Endothelial cell of umbilical vein (primary cell): ENCODE results near the gene TBX2. TPM values are rescaled to one million over a fixed set of nuclear protein-coding genes. Genes with fewer than 3 reads are reported as not detected.

Experiments
- BruUV-seq: library from RNA; stranded (reverse); fragments of 400-500 nt; replicated peaks from 2 replicates; lab custom pipeline; 2021; lab: Mats Ljungman, UMichigan
- CTCF ChIA-PET: fragments of 300-600, 350-600 bp; sonication (Branson Sonifier 250); formaldehyde crosslinking; loops from one replicate; lab custom pipeline; 2021; ENCODE audit warnings: antibody characterized with exemption, inconsistent platforms; lab: Charles Lee
- POLR2A ChIA-PET: fragments of 300-600, 350-600 bp; sonication (Branson Sonifier 250); formaldehyde crosslinking; loops from one replicate; lab custom pipeline; 2021; ENCODE audit warnings: antibody characterized with exemption, inconsistent platforms; lab: Charles Lee
- DNase-seq: peaks from one replicate; pipeline ENCODE4 v3.0.0-alpha.2; 2011; ENCODE audit warnings: low read depth, low spot score
- FAIRE-seq: peaks from 2 replicates; lab custom pipeline; 2011; peaks lifted over from hg19 to GRCh38; lab: Jason Lieb, UNC
- H2AFZ ChIP-seq: 2 replicates; pipeline ENCODE4 v1.6.0; 2012; ENCODE audit warnings: low read depth, low read length, control low read depth, inconsistent platforms
- H3K27ac ChIP-seq: 2 replicates; pipeline ENCODE4 v1.5.1; 2011; ENCODE audit warnings: low read depth, mild to moderate bottlenecking, control low read depth, low read length, moderate library complexity; ENCODE audit not compliant: insufficient read depth
- H3K27me3 ChIP-seq, 2 experiments: 2 replicates each; pipeline versions ENCODE4 v1.6.0 to v1.6.1; 2011; ENCODE audit warnings: low read length in 2 of 2, mixed read lengths in 1 of 2; ENCODE audit not compliant: control insufficient read depth in 2 of 2, insufficient read depth in 2 of 2
- H3K36me3 ChIP-seq, 2 experiments: 2 replicates in 1 of 2; 3 replicates in 1 of 2; pipeline ENCODE4 v1.5.1; 2011; ENCODE audit warnings: low read length in 2 of 2, mild to moderate bottlenecking in 1 of 2, moderate library complexity in 1 of 2; ENCODE audit not compliant: control insufficient read depth in 2 of 2, insufficient read depth in 2 of 2; ENCODE audit errors: extremely low read depth in 1 of 2
- H3K4me1 ChIP-seq: 3 replicates; pipeline ENCODE4 v1.5.1; 2011; ENCODE audit warnings: mild to moderate bottlenecking, low read length; ENCODE audit not compliant: control insufficient read depth, insufficient read depth; ENCODE audit errors: extremely low read depth
- H3K4me2 ChIP-seq: 2 replicates; pipeline ENCODE4 v1.6.1; 2011; ENCODE audit warnings: low read length, control low read depth, mixed read lengths; ENCODE audit not compliant: insufficient read depth
- H3K4me3 ChIP-seq, 3 experiments: fragments of 200-600 bp in 1 of 3; sonication (generic), shearing (Covaris generic) in 1 of 3; replicated peaks in 1 of 3; 2 replicates each; pipeline ENCODE4 v1.5.1; 2011 to 2016; ENCODE audit warnings: control low read depth in 3 of 3, low read length in 3 of 3, mild to moderate bottlenecking in 2 of 3, inconsistent platforms in 1 of 3, low read depth in 1 of 3, moderate library complexity in 1 of 3; ENCODE audit not compliant: insufficient read depth in 1 of 3
- H3K79me2 ChIP-seq: 2 replicates; pipeline ENCODE4 v1.6.0; 2012; ENCODE audit warnings: low read length, inconsistent platforms; ENCODE audit not compliant: control insufficient read depth, insufficient read depth
- H3K9ac ChIP-seq: replicated peaks from 2 replicates; pipeline ENCODE3; 2011; ENCODE audit warnings: low read length, control low read depth; ENCODE audit not compliant: insufficient read depth; ENCODE audit errors: extremely low read depth
- H3K9me1 ChIP-seq: replicated peaks from 3 replicates; pipeline ENCODE4 v1.6.0; 2011; ENCODE audit warnings: mild to moderate bottlenecking, low read length; ENCODE audit not compliant: control insufficient read depth, insufficient read depth; ENCODE audit errors: extremely low read depth
- H3K9me3 ChIP-seq: replicated peaks from 2 replicates; pipeline ENCODE4 v1.5.1; 2012; ENCODE audit warnings: low read length, inconsistent platforms; ENCODE audit not compliant: control insufficient read depth, insufficient read depth
- H4K20me1 ChIP-seq: replicated peaks from 2 replicates; pipeline ENCODE3; 2011; ENCODE audit warnings: mild to moderate bottlenecking, low read length; ENCODE audit not compliant: control insufficient read depth, insufficient read depth; ENCODE audit errors: extremely low read depth
- CTCF ChIP-seq, 2 donors: IDR thresholded peaks; 1 replicate in 1 of 2; 2 replicates in 1 of 2; pipeline ENCODE4 v1.5.1; 2011; ENCODE audit warnings: low read length in 2 of 2, mild to moderate bottlenecking in 2 of 2, moderate library complexity in 2 of 2, control low read depth in 1 of 2, inconsistent platforms in 1 of 2, low read depth in 1 of 2; ENCODE audit not compliant: insufficient read depth in 1 of 2; ENCODE audit errors: extremely low read depth in 1 of 2
- FOS ChIP-seq: IDR thresholded peaks from 2 replicates; pipeline ENCODE4 v1.6.1; 2011; ENCODE audit warnings: mild to moderate bottlenecking, low read length, moderate library complexity, borderline replicate concordance; ENCODE audit not compliant: insufficient read depth
- GATA2 ChIP-seq: IDR thresholded peaks from 2 replicates; pipeline ENCODE4 v1.7.0; 2011; ENCODE audit warnings: low read depth, mild to moderate bottlenecking, moderate library complexity, mixed read lengths, low read length; ENCODE audit not compliant: insufficient read length, insufficient read depth
- MYC ChIP-seq: IDR thresholded peaks from one replicate; pipeline ENCODE4 v1.6.1; 2011; ENCODE audit warnings: mild to moderate bottlenecking, low read depth, low read length
- POLR2A ChIP-seq: IDR thresholded peaks from 2 replicates; pipeline ENCODE4 v1.6.1; 2012; ENCODE audit warnings: low read depth, mild to moderate bottlenecking, control low read depth, low read length
- POLR2AphosphoS5 ChIP-seq: IDR thresholded peaks from 2 replicates; pipeline ENCODE4 v1.6.1; 2012; ENCODE audit warnings: low read depth, mild to moderate bottlenecking, control low read depth, low read length, moderate library complexity; ENCODE audit not compliant: insufficient read depth
- dilution Hi-C: fragments of 300-500 bp; cut with MboI; formaldehyde crosslinking; loops from one replicate; pipeline ENCODE4 v1.15.0; 2019; ENCODE audit warnings: low sequenced_read_pairs; ENCODE audit not compliant: extremely low pct_ligation_motif_present
- intact Hi-C: fragments of 100-400 bp; cut with micrococcal nuclease; formaldehyde crosslinking; loops from one replicate; pipeline ENCODE4 v1.10.0; 2022
- polyA plus RNA-seq, 4 experiments: library from polyadenylated mRNA; depleted of rRNA in 3 of 4; stranded (reverse) in 3 of 4; unstranded in 1 of 4; fragments of >200 nt; gene quantifications; 2 replicates each; pipeline versions ENCODE4 v1.2.1 to v1.2.3, GENCODE V29; 2011 to 2012; ENCODE audit warnings: missing spikeins in 1 of 4
- total RNA-seq: library from RNA; stranded (reverse); gene quantifications from 2 replicates; pipeline ENCODE4 v1.2.3, GENCODE V29; 2021

Gene TBX2
- total and polyA plus RNA-seq, 2 donors (not counting 3 experiments of a cell fraction or from before 2014, with no cell fraction given): not detected

- Histone ChIP-seq H3K79me2 (no peaks in the 10 kb centered on the region), H3K4me1 (no peaks in the 10 kb centered on the region), H3K9ac (no peak overlapping the region), H3K9me3 (no peaks in the 10 kb centered on the region), H3K4me3 (no peak overlapping the region), H4K20me1 (no peaks in the 10 kb centered on the region), H3K9me1 (no peaks in the 10 kb centered on the region), H2AFZ (no peak overlapping the region), H3K27me3 (no peaks in the 10 kb centered on the region), H3K36me3 (no peaks in the 10 kb centered on the region), H3K27ac (no peak overlapping the region), H3K4me2 (no peak overlapping the region)
- intact Hi-C loops: no loop called here
- no peak for DNase-seq
- ChIA-PET CTCF (interaction anchor here (1.3 kb wide), 1 partner anchor 14 kb away, joined by 3 read pairs; no protein-coding TSS in a partner anchor), POLR2A (interaction anchor here (0.5 kb wide), 1 partner anchor 24 kb away, joined by 3 read pairs; no protein-coding TSS in a partner anchor)
- TF ChIP-seq POLR2AphosphoS5: no peak
- no peak for TF ChIP-seq CTCF (IDR thresholded peaks at IDR 0.05; ENCODE audit: extremely low read depth in 1 of 2, insufficient read depth in 1 of 2, low read depth in 1 of 2, low read length in 2 of 2)
- TF ChIP-seq POLR2A: no peak
- no peak for TF ChIP-seq GATA2
- no peak for TF ChIP-seq FOS
- no peak for TF ChIP-seq MYC
- dilution Hi-C loops: no loop called here
- no TSS peak for BruUV-seq
- no peak for FAIRE-seq
These were observed 20.8 kb upstream of the TBX2 start for GRCh38 chr17:61378658-61379456.
